ENCODE data around the gene SNRNP35.
A peak's percentile ranks its signal among the peaks of the same experiment; 100 is the strongest.
"Not testable (repeated sequence)": the region's sequence is repeated elsewhere in the genome, so short reads cannot be mapped to it uniquely, and the experiment has no call there.

Gene SNRNP35

DNA sequence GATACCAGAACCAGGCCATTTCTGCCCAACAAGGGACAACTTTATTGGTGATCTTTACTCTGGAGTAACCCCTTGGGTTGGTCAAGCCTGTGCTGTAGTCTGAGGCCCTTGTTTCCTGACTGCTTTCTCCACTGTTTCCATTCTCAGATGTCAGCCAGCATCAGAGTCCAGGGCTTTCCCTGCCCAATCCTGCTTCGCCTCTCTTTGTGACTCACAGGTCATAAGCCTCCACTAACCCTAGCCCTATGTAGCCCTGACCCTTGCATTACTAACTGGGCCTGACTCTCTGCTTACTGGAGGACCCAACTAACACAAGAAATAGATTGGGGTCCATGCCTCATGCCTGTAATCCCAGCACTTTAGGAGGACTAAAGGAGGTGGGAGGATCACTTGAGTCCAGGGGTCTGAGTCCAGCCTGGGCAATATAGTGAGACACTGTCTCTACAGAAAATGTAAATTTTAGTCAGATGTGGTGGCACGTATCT lies 8.6 kb upstream of the SNRNP35 start:
- H3K9ac ChIP-seq, result no peak overlapping the region
- H3K4me3 ChIP-seq, result no peak overlapping the region
- H3K9me3 ChIP-seq, result no peaks in the 10 kb centered on the region
- TF ChIP-seq Cebpa-rat (IDR thresholded peaks at IDR 0.05), result no peak
- no peak overlapping the region for H3K4me2 ChIP-seq
- no peaks in the 10 kb centered on the region for H3K36me3 ChIP-seq
- no peaks in the 10 kb centered on the region for H4K20me1 ChIP-seq
- no peak overlapping the region for H3K27ac ChIP-seq
- peaks cover 19% of the 10 kb centered on the region for H3K4me1 ChIP-seq
- H3K27me3 ChIP-seq, result no peaks in the 10 kb centered on the region

- Histone ChIP-seq H3K4me2 (no peak overlapping the region), H3K27ac (no peak overlapping the region), H3K9me3 (no peaks in the 10 kb centered on the region), H3K27me3 (no peaks in the 10 kb centered on the region), H3K9ac (no peak overlapping the region), H3K4me3 (no peak overlapping the region), H3K4me1 (peaks cover 19% of the 10 kb centered on the region), H4K20me1 (no peaks in the 10 kb centered on the region), H3K36me3 (no peaks in the 10 kb centered on the region)
- TF ChIP-seq Cebpa-rat (IDR thresholded peaks at IDR 0.05), result no peak
Measured at GRCh38 chr12:123449856-123450255, 8.1 kb upstream of the SNRNP35 start.

- TF ChIP-seq Cebpa-rat (IDR thresholded peaks at IDR 0.05), result no peak
- H3K4me1 ChIP-seq, result peaks cover 14% of the 10 kb centered on the region
- no peak overlapping the region for H3K9ac ChIP-seq
Measured at GRCh38 chr12:123450636-123451035, 7.3 kb upstream of the SNRNP35 start.

DNA sequence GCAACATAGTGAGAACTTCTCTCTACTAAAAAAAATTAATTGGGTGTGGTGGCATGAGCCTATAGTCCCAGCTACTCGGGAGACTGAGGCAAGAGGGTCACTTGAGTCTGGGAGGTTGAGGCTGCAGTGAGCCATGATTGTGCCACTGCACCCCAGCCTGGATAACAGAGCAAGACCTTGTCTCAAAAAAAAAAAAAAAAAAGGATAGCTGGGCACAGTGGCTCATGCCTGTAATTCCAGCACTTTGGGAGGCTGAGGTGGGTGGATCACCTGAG lies 5.7 kb upstream of the SNRNP35 start:
- H3K4me1 ChIP-seq, H4K20me1 ChIP-seq, H3K27ac ChIP-seq, H3K36me3 ChIP-seq, H3K9ac ChIP-seq, H3K4me3 ChIP-seq, H3K9me3 ChIP-seq, H3K4me2 ChIP-seq, H3K27me3 ChIP-seq: not testable (repeated sequence)

More at GRCh38 chr12:123450636-123451035, 7.3 kb upstream of the SNRNP35 start:
- Histone ChIP-seq H3K4me2 (no peak overlapping the region), H3K27ac (no peak overlapping the region), H3K27me3 (no peaks in the 10 kb centered on the region), H3K4me3 (no peak overlapping the region), H4K20me1 (no peaks in the 10 kb centered on the region), H3K36me3 (no peaks in the 10 kb centered on the region), H3K9me3 (no peaks in the 10 kb centered on the region)

DNA sequence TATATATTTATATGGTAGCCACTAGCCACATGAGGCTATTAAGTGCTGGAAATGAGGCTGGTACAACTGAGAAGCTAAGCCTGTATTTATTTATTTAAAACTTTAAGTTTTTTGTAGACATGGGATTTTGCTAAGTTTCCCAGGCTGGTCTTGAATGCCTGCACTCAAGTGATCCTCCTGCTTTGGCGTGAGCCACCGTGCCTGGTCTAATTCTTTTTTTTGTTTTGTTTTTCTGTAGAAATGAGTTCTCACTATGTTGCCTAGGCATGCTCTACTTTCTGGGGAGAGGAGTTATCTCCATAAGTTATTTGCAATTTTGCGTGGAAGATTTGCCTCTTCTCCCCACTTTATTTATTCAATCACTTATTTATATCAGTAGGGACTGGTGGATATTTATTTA lies 4.8 kb upstream of the SNRNP35 start:
- H3K27ac ChIP-seq, result no peak overlapping the region
- no peaks in the 10 kb centered on the region for H3K9me3 ChIP-seq

GRCh38 chr12:123463174-123463573 lies 5.2 kb downstream of the SNRNP35 start:
- Histone ChIP-seq H3K4me1 (peaks cover 39% of the 10 kb centered on the region), H3K36me3 (peaks cover 57% of the 10 kb centered on the region), H4K20me1 (peaks cover 66% of the 10 kb centered on the region)
- H3K4me3 ChIP-seq, H3K9ac ChIP-seq, H3K9me3 ChIP-seq, H3K27ac ChIP-seq, H3K27me3 ChIP-seq, H3K4me2 ChIP-seq: not testable (repeated sequence)

More for the DNA sequence above, 4.8 kb upstream of the SNRNP35 start:
- H3K9ac ChIP-seq, result no peak overlapping the region
- H3K4me3 ChIP-seq, result no peak overlapping the region
- H3K4me1 ChIP-seq, result peaks cover 3% of the 10 kb centered on the region; the same call in 1 of the 2 replicates
- no peaks in the 10 kb centered on the region for H3K27me3 ChIP-seq
- no peaks in the 10 kb centered on the region for H4K20me1 ChIP-seq
- no peak for TF ChIP-seq Cebpa-rat (IDR thresholded peaks at IDR 0.05)
- no peaks in the 10 kb centered on the region for H3K36me3 ChIP-seq
- no peak overlapping the region for H3K4me2 ChIP-seq

GRCh38 chr12:123465084-123465483 lies 7.1 kb downstream of the SNRNP35 start:
- no peaks in the 10 kb centered on the region for H3K9me3 ChIP-seq
- H3K27ac ChIP-seq, result no peak overlapping the region
- H3K36me3 ChIP-seq, result peaks cover 65% of the 10 kb centered on the region
- no peaks in the 10 kb centered on the region for H3K27me3 ChIP-seq
- H3K4me3 ChIP-seq, result no peak overlapping the region
- H3K9ac ChIP-seq, result no peak overlapping the region
- peaks cover 85% of the 10 kb centered on the region for H4K20me1 ChIP-seq
- H3K4me2 ChIP-seq, result no peak overlapping the region
- TF ChIP-seq Cebpa-rat (IDR thresholded peaks at IDR 0.05), result no peak
- H3K4me1 ChIP-seq, result peaks cover 39% of the 10 kb centered on the region

GRCh38 chr12:123468786-123469185 lies 10.8 kb downstream of the SNRNP35 start:
- peaks cover 98% of the 10 kb centered on the region for H4K20me1 ChIP-seq
- peak overlapping the region; percentile 68 for H3K4me2 ChIP-seq
- no peaks in the 10 kb centered on the region for H3K9me3 ChIP-seq
- H3K27me3 ChIP-seq, result no peaks in the 10 kb centered on the region
- TF ChIP-seq Cebpa-rat (IDR thresholded peaks at IDR 0.05), result no peak
- H3K4me1 ChIP-seq, result peaks cover 33% of the 10 kb centered on the region
- H3K27ac ChIP-seq, result no peak overlapping the region
- H3K4me3 ChIP-seq, result no peak overlapping the region
- H3K9ac ChIP-seq, result no peak overlapping the region
- H3K36me3 ChIP-seq, result peaks cover 78% of the 10 kb centered on the region

DNA sequence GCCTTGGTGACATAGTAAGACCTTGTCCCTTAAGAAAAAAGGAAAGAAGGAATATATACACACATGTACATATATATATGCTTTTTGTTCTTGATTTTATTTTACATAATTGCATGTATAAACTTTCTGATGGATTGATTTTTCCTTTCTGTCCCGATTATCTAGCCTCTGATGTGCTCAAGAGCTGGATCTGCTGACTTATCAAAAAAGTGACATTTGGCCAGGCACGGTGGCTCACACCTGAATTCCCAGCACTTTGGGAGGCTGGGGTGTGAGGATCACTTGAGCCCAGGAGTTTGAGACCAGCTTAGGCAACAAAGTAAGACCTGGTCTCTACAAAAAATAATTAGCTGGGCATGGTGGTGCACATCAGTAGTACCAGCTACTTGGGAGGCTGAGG lies 12.0 kb downstream of the SNRNP35 start:
- Histone ChIP-seq H3K9ac (no peak overlapping the region), H3K4me2 (no peak overlapping the region), H3K4me1 (peaks cover 33% of the 10 kb centered on the region), H3K27ac (no peak overlapping the region), H3K27me3 (no peaks in the 10 kb centered on the region), H3K4me3 (no peak overlapping the region), H3K9me3 (no peaks in the 10 kb centered on the region), H4K20me1 (peaks cover 98% of the 10 kb centered on the region), H3K36me3 (peaks cover 71% of the 10 kb centered on the region)
- no peak for TF ChIP-seq Cebpa-rat (IDR thresholded peaks at IDR 0.05)

DNA sequence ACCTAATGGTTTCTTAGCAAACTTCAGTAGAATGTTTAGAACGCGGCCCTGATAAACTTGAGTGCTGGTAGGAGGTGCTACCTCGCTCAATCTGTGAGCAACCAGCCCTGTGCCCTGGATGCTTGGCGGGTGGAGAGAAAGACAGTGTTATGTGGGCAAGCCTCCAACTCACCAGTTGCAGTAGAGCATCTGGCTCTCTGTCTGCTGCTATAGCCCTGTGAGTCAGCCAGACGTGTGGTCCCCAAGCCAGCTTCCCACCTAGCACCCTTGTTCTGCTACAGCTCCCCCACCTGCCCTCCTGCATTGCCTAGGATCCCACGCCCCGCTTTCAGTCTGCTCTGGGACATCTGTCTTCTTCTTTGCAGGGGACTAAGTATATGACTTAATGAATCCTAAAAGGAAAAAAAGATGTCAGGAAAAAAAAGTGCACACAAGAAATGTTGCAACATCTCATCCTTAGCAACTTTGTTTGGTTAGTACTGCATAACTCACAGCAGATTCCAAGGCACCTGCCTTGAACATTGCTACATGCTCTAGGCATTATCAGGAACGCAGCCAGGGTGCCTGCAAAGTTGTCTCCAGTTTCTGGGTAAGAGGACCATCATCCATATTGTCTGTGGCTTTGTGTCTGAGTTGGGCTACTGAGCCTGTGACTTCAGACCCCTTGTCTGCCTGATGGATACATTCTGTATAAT lies 13.6 kb downstream of the SNRNP35 start:
- Histone ChIP-seq H3K4me1 (peaks cover 32% of the 10 kb centered on the region), H3K9me3 (no peaks in the 10 kb centered on the region), H3K4me2 (no peak overlapping the region), H3K27me3 (no peaks in the 10 kb centered on the region), H3K27ac (no peak overlapping the region), H3K36me3 (peaks cover 62% of the 10 kb centered on the region), H3K9ac (no peak overlapping the region), H3K4me3 (no peak overlapping the region), H4K20me1 (peaks cover 84% of the 10 kb centered on the region)
- TF ChIP-seq Cebpa-rat (IDR thresholded peaks at IDR 0.05), result no peak

- Histone ChIP-seq H3K36me3 (peaks cover 54% of the 10 kb centered on the region), H3K4me1 (peaks cover 26% of the 10 kb centered on the region), H3K27me3 (no peaks in the 10 kb centered on the region), H4K20me1 (peaks cover 79% of the 10 kb centered on the region), H3K9ac (no peak overlapping the region), H3K4me2 (no peak overlapping the region), H3K27ac (no peak overlapping the region), H3K9me3 (no peaks in the 10 kb centered on the region), H3K4me3 (no peak overlapping the region)
- TF ChIP-seq Cebpa-rat (IDR thresholded peaks at IDR 0.05), result no peak
Measured at GRCh38 chr12:123472438-123472849, 14.5 kb downstream of the SNRNP35 start.
